GM19239 (cell line): Measurements from ENCODE around the gene KLHL42.
"Not testable (repeated sequence)": the region's sequence is repeated elsewhere in the genome, so short reads cannot be mapped to it uniquely, and the experiment has no call there.

Experiments
- DNase-seq: peaks from one replicate; pipeline ENCODE4 v3.0.0; 2011; ENCODE audit warnings: low spot score; ENCODE audit not compliant: insufficient read length
- FAIRE-seq: peaks from 2 replicates; lab custom pipeline; 2011; peaks lifted over from hg19 to GRCh38; lab: Jason Lieb, UNC

KLHL42 gene

GRCh38 chr12:27779920-27780611 is at the start of gene KLHL42, which contains the start of gene MANSC4:
Gene KLHL42, plus strand, starts transcription at chr12:27780233. Its CDS starts 98 bp downstream, at chr12:27780331.
Gene MANSC4, minus strand, starts transcription at chr12:27780236. Its CDS starts 8,960 bp downstream, at chr12:27771276.
- DNase-seq (peak; percentile 79), FAIRE-seq (peak; percentile 69)

- no peak for DNase-seq
- no peak for FAIRE-seq
These were observed 47.8 kb upstream of the KLHL42 start for GRCh38 chr12:27732281-27732680.

- DNase-seq: no peak
- peak; percentile 87 for FAIRE-seq
These were observed 46.9 kb upstream of the KLHL42 start for GRCh38 chr12:27733052-27733656.

GRCh38 chr12:27733791-27734190 is 46.2 kb upstream of the KLHL42 start:
- DNase-seq (no peak), FAIRE-seq (no peak)

- not testable (repeated sequence) for FAIRE-seq, DNase-seq
These were observed 45.7 kb upstream of the KLHL42 start for GRCh38 chr12:27734321-27734720.

GRCh38 chr12:27743601-27744000 is 36.4 kb upstream of the KLHL42 start:
- DNase-seq: no peak
- FAIRE-seq: no peak

- FAIRE-seq, DNase-seq: not testable (repeated sequence)
These were observed 34.3 kb upstream of the KLHL42 start for GRCh38 chr12:27745734-27746133.

GRCh38 chr12:27747111-27747820 is 32.8 kb upstream of the KLHL42 start:
- no peak for DNase-seq
- no peak for FAIRE-seq

GRCh38 chr12:27751386-27752047 is 28.5 kb upstream of the KLHL42 start:
- FAIRE-seq: no peak
- no peak for DNase-seq

- FAIRE-seq (no peak), DNase-seq (no peak)
These were observed 25.2 kb upstream of the KLHL42 start for GRCh38 chr12:27754795-27755194.

- peak; percentile 33 for FAIRE-seq
- no peak for DNase-seq
These were observed 23.3 kb upstream of the KLHL42 start for GRCh38 chr12:27756670-27757195.

- FAIRE-seq (no peak), DNase-seq (no peak)
These were observed 17.3 kb upstream of the KLHL42 start for GRCh38 chr12:27762757-27763156.

GRCh38 chr12:27766587-27766986 is 13.4 kb upstream of the KLHL42 start:
- FAIRE-seq (peak; percentile 53), DNase-seq (no peak)

GRCh38 chr12:27769142-27769673 is 10.8 kb upstream of the KLHL42 start:
- DNase-seq: no peak
- FAIRE-seq: no peak

- FAIRE-seq (no peak), DNase-seq (no peak)
These were observed 8.3 kb upstream of the KLHL42 start for GRCh38 chr12:27771481-27772327.

GRCh38 chr12:27772328-27773049 is 7.5 kb upstream of the KLHL42 start:
- DNase-seq (no peak), FAIRE-seq (no peak)

GRCh38 chr12:27777141-27777540 is 2.9 kb upstream of the KLHL42 start:
- no peak for FAIRE-seq
- no peak for DNase-seq

- FAIRE-seq: no peak
- DNase-seq: no peak
These were observed 1.8 kb upstream of the KLHL42 start for GRCh38 chr12:27778206-27778605.
